Measurements from ENCODE around the gene HSPA12B. TPM values are rescaled to one million over a fixed set of nuclear protein-coding genes. Genes with fewer than 3 reads are reported as not detected.

HSPA12B gene
- total and polyA plus RNA-seq, 2 of the 8 experiments (the other 6 are each of a cell fraction or from before 2014, with no cell fraction given): 2.2 to 4.3 TPM

DNA sequence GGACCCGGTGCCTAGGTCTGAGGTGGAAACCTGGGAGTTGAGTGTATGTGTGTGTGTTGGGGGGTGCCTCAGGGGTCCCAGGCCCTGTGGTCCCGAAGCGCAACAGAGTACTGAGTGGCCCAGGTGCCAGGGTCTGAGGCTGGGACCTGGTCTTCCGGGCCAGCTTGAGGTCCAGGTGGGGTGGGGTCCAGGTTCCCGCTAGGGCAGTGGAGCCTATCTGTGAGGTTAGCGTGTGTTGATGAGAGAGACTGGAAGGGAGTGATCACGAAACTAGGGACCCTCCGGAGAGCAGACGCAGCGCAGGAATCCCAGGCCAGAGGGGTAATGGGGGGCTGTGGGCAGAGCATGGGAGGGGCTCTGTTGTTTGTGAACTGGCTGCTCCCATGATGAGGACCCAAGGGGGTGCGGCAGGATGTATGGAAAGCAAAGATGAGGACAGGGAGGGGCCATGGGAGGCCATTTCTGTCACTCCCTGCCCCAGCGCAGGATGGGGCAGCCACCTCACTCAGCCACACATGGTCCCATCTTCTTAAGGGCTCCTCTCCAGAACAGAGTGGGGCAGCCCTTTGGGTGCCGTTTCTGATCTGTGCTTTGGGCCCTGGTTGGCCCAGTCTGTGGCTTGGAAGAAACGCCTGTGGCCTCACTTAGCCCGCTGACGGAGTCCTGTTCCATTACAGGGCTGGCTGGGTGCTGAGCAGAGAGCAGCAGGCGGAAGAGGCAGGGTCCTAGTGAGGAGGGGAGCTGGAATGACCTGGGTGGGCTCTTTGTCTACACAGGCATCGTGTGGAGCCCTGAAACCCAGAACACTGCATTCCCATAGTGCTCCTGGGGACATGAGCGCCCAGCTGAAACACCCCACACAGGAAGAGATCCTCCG lies 872 bp downstream of the HSPA12B start:
- CTCF ChIA-PET (ENCODE audit: partially characterized antibody): interaction anchor here (0.9 to 17.6 kb wide), 6 partner anchors 17 to 61 kb away, joined by 3 to 221 read pairs (median 13); partner anchors contain the start of genes SIGLEC1 and SPEF1
- no peak for FAIRE-seq
- TF ChIP-seq CEBPB (IDR thresholded peaks at IDR 0.05; ENCODE audit: low read depth, low read length) (no peak), POLR2A (IDR thresholded peaks at IDR 0.05; ENCODE audit: control extremely low read depth in 1 of 2, low read depth in 2 of 2, low read length in 2 of 2) (no peak)

More for the DNA sequence above, 872 bp downstream of the HSPA12B start:
- Histone ChIP-seq H4K91ac (replicated peaks; ENCODE audit: insufficient read length, low read length) (peak overlapping the region; percentile 72), H3K23me2 (ENCODE audit: low read depth, low read length) (0 out of 2 replicates have a peak, but pooled peaks cover 3% of the 10 kb centered on the region), H2AFZ (ENCODE audit: low read length) (peak overlapping the region; percentile 17; the same call in 1 of the 2 replicates), H4K20me1 (replicated peaks in 1 of 2; ENCODE audit: control insufficient read depth in 1 of 2, insufficient read depth in 2 of 2, low read length in 2 of 2) (peaks cover 0 to 2% of the 10 kb centered on the region in 2 experiments), H4K8ac (ENCODE audit: extremely low read depth, insufficient read depth, low read length) (peak overlapping the region; percentile 87), H2BK120ac (replicated peaks; ENCODE audit: low read depth, low read length) (no peak overlapping the region), H2BK5ac (ENCODE audit: low read depth, low read length) (no peak overlapping the region; the same call in 1 of the 2 replicates), H3K4me2 (ENCODE audit: insufficient read depth in 1 of 2, low read depth in 2 of 2, low read length in 2 of 2) (peak overlapping the region; percentile 64 to 77), H3K4me3 (ENCODE audit: extremely low read depth in 1 of 4, insufficient read depth in 2 of 4, low read depth in 3 of 4, low read length in 4 of 4) (peak overlapping the region; percentile 33 to 59 (median 41)), H2BK12ac (ENCODE audit: low read depth, low read length) (peak overlapping the region; percentile 80; the same call in 1 of the 2 replicates), H3K79me2 (ENCODE audit: control insufficient read depth in 1 of 2, insufficient read depth in 2 of 2, low read length in 2 of 2) (no peaks in the 10 kb centered on the region), H3K9ac (replicated peaks in 1 of 4; ENCODE audit: extremely low read depth in 1 of 4, low read depth in 3 of 4, low read length in 3 of 4) (peak overlapping the region in 2 of 4 experiments; percentile 29 to 32; a peak in 2 of 7 replicates), H3K27me3 (replicated peaks in 1 of 4; ENCODE audit: control insufficient read depth in 3 of 4, extremely low read depth in 1 of 4, insufficient read depth in 3 of 4, low read length in 3 of 4) (peaks cover 1 to 26% (median 20%) of the 10 kb centered on the region in 4 experiments; a peak in 6 of 7 replicates), H3K36me3 (ENCODE audit: control insufficient read depth in 2 of 4, insufficient read depth in 4 of 4, low read length in 3 of 4) (no peaks in the 10 kb centered on the region), H2BK15ac (ENCODE audit: low read length) (0 out of 2 replicates have a peak overlapping the region, but pooled peaks have one; percentile 97), H3K14ac (ENCODE audit: insufficient read length) (no peak overlapping the region), H4K5ac (ENCODE audit: insufficient read length, low read depth, low read length) (peak overlapping the region; percentile 3), H3K4ac (replicated peaks; ENCODE audit: insufficient read length, low read depth, low read length) (peak overlapping the region; percentile 88), H2AK5ac (ENCODE audit: low read depth, low read length) (0 out of 2 replicates have a peak overlapping the region, but pooled peaks have one; percentile 8), H2BK20ac (ENCODE audit: low read length) (0 out of 2 replicates have a peak overlapping the region, but pooled peaks have one; percentile 48), H3K18ac (ENCODE audit: extremely low read depth, low read length) (peak overlapping the region; percentile 93; the same call in 1 of the 2 replicates), H3K4me1 (replicated peaks in 1 of 4; ENCODE audit: control insufficient read depth in 3 of 4, insufficient read depth in 4 of 4, low read length in 3 of 4) (peaks cover 0 to 19% (median 15%) of the 10 kb centered on the region in 4 experiments; a peak in 5 of 7 replicates), H3K79me1 (ENCODE audit: low read depth, low read length) (no peaks in the 10 kb centered on the region), H3K9me3 (ENCODE audit: insufficient read depth in 2 of 2, low read depth in 1 of 2, low read length in 1 of 2) (no peaks in the 10 kb centered on the region), H3K56ac (replicated peaks; ENCODE audit: insufficient read length, low read depth, low read length) (no peak overlapping the region), H3K27ac (ENCODE audit: low read depth, low read length) (no peak overlapping the region), H3K23ac (ENCODE audit: insufficient read length) (no peak overlapping the region)
- POLR2A ChIA-PET (ENCODE audit: partially characterized antibody): interaction anchor here (1.0 to 3.0 kb wide), 4 partner anchors 11 to 15 kb away, joined by 3 to 13 read pairs (median 4); no protein-coding TSS in a partner anchor
- no peak for DNase-seq (ENCODE audit: low read depth in 1 of 2, low spot score in 2 of 2)
- WGBS, 2 experiments (ENCODE audit: extremely low coverage in 1 of 2, insufficient coverage in 1 of 2, insufficient read length in 1 of 2, insufficient replicate concordance in 2 of 2, low coverage in 1 of 2, low lambda C conversion rate in 2 of 2, missing lambda C conversion rate in 1 of 2): 88% methylated on average over 17 of the region's 20 CpGs; no CpG with 5 or more reads in 1 of the 2 experiments

All from H1 (cell line).